ENCODE measurements around the gene CCDC102A. TPM values are rescaled to one million over a fixed set of nuclear protein-coding genes. Genes with fewer than 3 reads are reported as not detected.

CCDC102A gene
- total and polyA plus RNA-seq, 9 of the 15 experiments (the other 6 are each of a cell fraction or from before 2014, with no cell fraction given), result 0.03 to 4.9 (median 1.4) TPM

DNA sequence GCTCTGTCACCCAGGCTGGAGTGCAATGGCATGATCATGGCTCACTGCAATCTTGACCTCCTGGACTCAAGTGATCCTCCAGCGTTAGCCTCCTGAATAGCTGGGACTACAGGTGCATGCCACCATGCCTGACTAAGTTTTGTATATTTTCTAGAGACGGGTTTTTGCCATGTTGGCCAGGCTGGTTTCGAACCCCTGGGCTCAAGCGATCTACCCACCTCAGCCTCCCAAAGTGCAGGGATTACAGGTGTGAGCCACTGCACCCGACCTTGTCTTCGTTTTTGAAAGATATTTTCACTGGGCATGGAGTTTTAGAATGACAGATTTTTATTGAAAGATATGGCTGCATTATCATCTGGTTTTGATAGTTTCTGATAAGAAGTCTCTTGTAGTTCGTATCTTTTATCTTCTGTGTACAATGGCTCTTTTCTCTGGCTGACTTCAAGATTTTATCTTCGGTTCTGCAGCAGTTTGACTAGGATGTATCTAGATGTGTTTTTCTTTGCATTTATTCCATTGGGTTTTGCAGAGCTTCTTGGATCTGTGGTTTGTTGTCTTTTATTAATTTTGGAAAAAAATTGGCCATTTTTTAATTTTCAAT lies 20.7 kb upstream of the CCDC102A start:
- ATAC-seq, result no peak
- Histone ChIP-seq H3K36me3 (ENCODE audit: control insufficient read depth, insufficient read depth, low read length) (no peaks in the 10 kb centered on the region), H3K27me3 (ENCODE audit: control insufficient read depth in 2 of 2, insufficient read depth in 2 of 2, low read length in 2 of 2) (peaks cover 10 to 11% of the 10 kb centered on the region in 2 experiments), H3K27ac (ENCODE audit: extremely low read depth, low read depth, low read length) (no peak overlapping the region), H4K20me1 (replicated peaks; ENCODE audit: control insufficient read depth, insufficient read depth, low read length) (no peaks in the 10 kb centered on the region), H3K4me2 (ENCODE audit: insufficient read depth, low read length) (no peak overlapping the region), H3K4me1 (replicated peaks in 1 of 2; ENCODE audit: control insufficient read depth in 2 of 2, insufficient read depth in 2 of 2, low read length in 2 of 2) (no peaks in the 10 kb centered on the region), H3K79me2 (ENCODE audit: control insufficient read depth, insufficient read depth, low read length) (no peaks in the 10 kb centered on the region), H3K9ac (ENCODE audit: insufficient read depth in 1 of 2, low read depth in 2 of 2, low read length in 2 of 2) (no peak overlapping the region), H3K9me1 (ENCODE audit: control insufficient read depth, insufficient read depth, low read length) (no peaks in the 10 kb centered on the region), H3K9me3 (replicated peaks; ENCODE audit: control insufficient read depth, insufficient read depth, low read depth, low read length) (no peaks in the 10 kb centered on the region), H3K4me3 (no peak overlapping the region), H2AFZ (ENCODE audit: low read depth, low read length) (no peak overlapping the region)
- DNase-seq (ENCODE audit: extremely low read depth in 1 of 4, low spot score in 3 of 4), result no peak
- FAIRE-seq, result no peak
- no TSS peak for BruUV-seq (replicated peaks)
- ChIA-PET POLR2A (interaction anchor here (0.6 to 1.4 kb wide), 2 partner anchors 10 to 130 kb away, joined by 3 read pairs; no protein-coding TSS in a partner anchor), CTCF (ENCODE audit: low intra/inter-chr PET ratio) (interaction anchor here (0.6 kb wide), 1 partner anchor 92 kb away, joined by 3 read pairs; no protein-coding TSS in a partner anchor)
- in situ Hi-C loops (cut with MboI) (no loop called here), intact Hi-C loops (cut with micrococcal nuclease) (no loop called here)
- WGBS (ENCODE audit: insufficient coverage, low coverage, missing lambda C conversion rate), result 14% methylated on average over 8 of the region's 8 CpGs
- TF ChIP-seq LARP7 (IDR thresholded peaks at IDR 0.05), result no peak
- 0 out of 2 replicates have a peak, but pooled peaks have one; percentile 12 for TF ChIP-seq SOX6 (IDR thresholded peaks at IDR 0.05)
- TF ChIP-seq MAFF (IDR thresholded peaks at IDR 0.05; ENCODE audit: low read length), result no peak
- TF ChIP-seq, protein P1, sequence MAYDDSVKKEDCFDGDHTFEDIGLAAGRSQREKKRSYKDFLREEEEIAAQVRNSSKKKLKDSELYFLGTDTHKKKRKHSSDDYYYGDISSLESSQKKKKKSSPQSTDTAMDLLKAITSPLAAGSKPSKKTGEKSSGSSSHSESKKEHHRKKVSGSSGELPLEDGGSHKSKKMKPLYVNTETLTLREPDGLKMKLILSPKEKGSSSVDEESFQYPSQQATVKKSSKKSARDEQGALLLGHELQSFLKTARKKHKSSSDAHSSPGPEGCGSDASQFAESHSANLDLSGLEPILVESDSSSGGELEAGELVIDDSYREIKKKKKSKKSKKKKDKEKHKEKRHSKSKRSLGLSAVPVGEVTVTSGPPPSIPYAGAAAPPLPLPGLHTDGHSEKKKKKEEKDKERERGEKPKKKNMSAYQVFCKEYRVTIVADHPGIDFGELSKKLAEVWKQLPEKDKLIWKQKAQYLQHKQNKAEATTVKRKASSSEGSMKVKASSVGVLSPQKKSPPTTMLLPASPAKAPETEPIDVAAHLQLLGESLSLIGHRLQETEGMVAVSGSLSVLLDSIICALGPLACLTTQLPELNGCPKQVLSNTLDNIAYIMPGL (CRISPR knock-in tag; IDR thresholded peaks at IDR 0.05), result no peak
- no peak for TF ChIP-seq KAT8 (IDR thresholded peaks at IDR 0.05; ENCODE audit: low read depth)
- no peak for TF ChIP-seq E2F4 (CRISPR knock-in tag; IDR thresholded peaks at IDR 0.05; ENCODE audit: low read depth)
- no peak for TF ChIP-seq MXD1 (CRISPR knock-in tag; IDR thresholded peaks at IDR 0.05; ENCODE audit: borderline replicate concordance, poor library complexity, severe bottlenecking)

Measured in K562 (cell line).